ENCODE data around the gene CHRNA10. TPM values are rescaled to one million over a fixed set of nuclear protein-coding genes. Genes with fewer than 3 reads are reported as not detected.

Gene CHRNA10
- total RNA-seq, 1 experiment from 2014 or later: 3.0 TPM

DNA sequence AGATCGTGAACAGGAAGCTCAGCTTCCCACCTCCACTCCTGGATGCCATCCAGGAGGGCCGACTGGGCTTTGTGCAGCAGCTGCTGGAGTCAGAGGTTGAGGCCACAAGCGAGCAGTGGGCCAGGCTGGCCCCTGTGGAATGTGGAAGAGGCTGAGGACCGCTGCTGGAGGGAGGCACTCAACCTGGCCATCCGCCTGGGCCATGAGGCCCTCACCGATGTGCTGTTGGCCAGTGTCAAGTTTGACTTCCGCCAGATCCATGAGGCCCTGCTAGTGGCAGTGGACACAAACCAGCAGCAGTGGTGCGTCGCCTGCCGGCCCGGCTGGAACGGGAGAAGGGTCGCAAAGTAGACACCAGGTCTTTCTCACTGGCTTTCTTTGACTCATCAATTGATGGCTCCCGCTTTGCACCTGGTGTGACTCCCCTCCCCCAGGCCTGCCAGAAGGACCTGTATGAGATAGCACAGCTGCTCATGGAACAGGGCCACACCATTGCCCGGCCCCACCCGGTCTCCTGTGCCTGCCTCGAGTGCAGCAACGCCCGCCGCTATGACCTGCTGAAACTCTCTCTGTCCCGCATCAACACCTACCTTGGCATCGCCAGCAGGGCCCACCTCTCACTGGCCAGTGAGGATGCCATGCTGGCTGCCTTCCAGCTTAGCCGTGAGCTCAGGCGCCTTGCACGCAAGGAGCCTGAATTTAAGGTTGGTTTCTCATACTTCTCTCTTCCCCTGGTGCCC, 54.3 kb downstream of the CHRNA10 start:
- Histone ChIP-seq H3K4me2 (ENCODE audit: low read length) (no peak overlapping the region), H3K9ac (ENCODE audit: low read length) (no peak overlapping the region), H3K27ac (ENCODE audit: low read depth, low read length) (no peak overlapping the region; the same call in 1 of the 2 replicates), H3K4me1 (ENCODE audit: control insufficient read depth in 1 of 2, insufficient read depth in 2 of 2, low read length in 2 of 2) (peaks cover 0 to 6% of the 10 kb centered on the region in 2 experiments; a peak in 1 of 4 replicates), H3K36me3 (ENCODE audit: control insufficient read depth in 1 of 2, insufficient read depth in 2 of 2, low read length in 2 of 2) (no peaks in the 10 kb centered on the region), H3K9me3 (ENCODE audit: control insufficient read depth in 1 of 2, insufficient read depth in 1 of 2, low read depth in 1 of 2, low read length in 2 of 2) (0 out of 4 replicates have a peak, but pooled peaks cover 0 to 2% of the 10 kb centered on the region in 2 experiments), H3K4me3 (replicated peaks in 1 of 2; ENCODE audit: low read depth in 1 of 2, low read length in 2 of 2) (no peak overlapping the region), H3K79me2 (ENCODE audit: insufficient read depth, low read length) (no peaks in the 10 kb centered on the region), H4K20me1 (ENCODE audit: insufficient read depth) (no peaks in the 10 kb centered on the region), H3K9me2 (ENCODE audit: insufficient read depth) (no peaks in the 10 kb centered on the region), H2AFZ (ENCODE audit: low read depth, low read length, poor library complexity, severe bottlenecking) (no peak overlapping the region), H3K27me3 (ENCODE audit: insufficient read depth, low read length) (no peaks in the 10 kb centered on the region)
- ChIA-PET CTCF (no interaction called here), POLR2A (no interaction called here), RAD21 (ENCODE audit: low non-redundant PET in 1 of 2, low total read pairs in 2 of 2, uncharacterized antibody in 2 of 2, unreplicated experiment in 2 of 2) (no interaction called here)
- BruUV-seq (replicated peaks): no TSS peak
- intact Hi-C loops (cut with micrococcal nuclease): no loop called here
- TF ChIP-seq YY1 (IDR thresholded peaks at IDR 0.05; ENCODE audit: extremely low read depth, insufficient replicate concordance, low read depth, low read length): no peak
- no peak for TF ChIP-seq JUND (IDR thresholded peaks at IDR 0.05)
- TF ChIP-seq, protein P1, sequence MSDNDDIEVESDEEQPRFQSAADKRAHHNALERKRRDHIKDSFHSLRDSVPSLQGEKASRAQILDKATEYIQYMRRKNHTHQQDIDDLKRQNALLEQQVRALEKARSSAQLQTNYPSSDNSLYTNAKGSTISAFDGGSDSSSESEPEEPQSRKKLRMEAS (IDR thresholded peaks at IDR 0.05): no peak
- no peak for TF ChIP-seq CEBPB (IDR thresholded peaks at IDR 0.05; ENCODE audit: low read depth)
- TF ChIP-seq, protein P2, sequence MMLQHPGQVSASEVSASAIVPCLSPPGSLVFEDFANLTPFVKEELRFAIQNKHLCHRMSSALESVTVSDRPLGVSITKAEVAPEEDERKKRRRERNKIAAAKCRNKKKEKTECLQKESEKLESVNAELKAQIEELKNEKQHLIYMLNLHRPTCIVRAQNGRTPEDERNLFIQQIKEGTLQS (IDR thresholded peaks at IDR 0.05): no peak
- no peak for TF ChIP-seq POLR2A (IDR thresholded peaks at IDR 0.05; ENCODE audit: borderline replicate concordance, extremely low read depth, insufficient read depth, insufficient read length)
- no peak for TF ChIP-seq ZNF274 (IDR thresholded peaks at IDR 0.05; ENCODE audit: low read depth, low read length)
- no peak for TF ChIP-seq ZBTB33 (IDR thresholded peaks at IDR 0.05; ENCODE audit: extremely low read depth, insufficient replicate concordance, low read length)
- ATAC-seq (no peak), DNase-seq (ENCODE audit: low read depth, low spot score) (no peak)

Measured in HCT116 (cell line).